GM12892 (cell line): ENCODE measurements around the gene ARL3.

ENCODE experiments used
- POLR2A ChIP-seq: IDR thresholded peaks from 2 replicates; pipeline ENCODE4 v1.6.1; 2011; ENCODE audit warnings: low read depth, low read length, control low read depth
- POLR2AphosphoS5 ChIP-seq: IDR thresholded peaks from 2 replicates; pipeline ENCODE4 v1.6.1; 2011; ENCODE audit warnings: low read depth, low read length, control low read depth

GRCh38 chr10:102698894-102699293 is 15.3 kb downstream of the ARL3 start:
- TF ChIP-seq POLR2A = no peak
- no peak for TF ChIP-seq POLR2AphosphoS5
